Fibroblast of the aortic adventitia (primary cell): ENCODE results near the gene DHRS11. TPM values are rescaled to one million over a fixed set of nuclear protein-coding genes. Genes with fewer than 3 reads are reported as not detected.
A peak's percentile ranks its signal among the peaks of the same experiment; 100 is the strongest.

Experiments used
- DNase-seq: peaks from one replicate; pipeline ENCODE4 v3.0.0-alpha.2; 2010; ENCODE audit warnings: low read depth
- H3K4me3 ChIP-seq: 2 replicates; pipeline ENCODE4 v1.5.1; 2011; ENCODE audit warnings: low read depth, mild to moderate bottlenecking, control low read depth, low read length, moderate library complexity
- total RNA-seq: library from RNA; depleted of rRNA; stranded (reverse); fragments of >200 nt; gene quantifications from 2 replicates; pipeline ENCODE4 v1.2.3, GENCODE V29; 2012; ENCODE audit warnings: low replicate concordance
- TF ChIP-seq, protein P1 (sequence below): IDR thresholded peaks from 2 replicates; pipeline ENCODE4 v1.5.1; 2011; ENCODE audit warnings: mild to moderate bottlenecking, low read length, control low read depth, inconsistent platforms; ENCODE audit not compliant: insufficient read depth

The DHRS11 gene
- total RNA-seq, 1 donor: 4.1 TPM

- TF ChIP-seq, protein P1, sequence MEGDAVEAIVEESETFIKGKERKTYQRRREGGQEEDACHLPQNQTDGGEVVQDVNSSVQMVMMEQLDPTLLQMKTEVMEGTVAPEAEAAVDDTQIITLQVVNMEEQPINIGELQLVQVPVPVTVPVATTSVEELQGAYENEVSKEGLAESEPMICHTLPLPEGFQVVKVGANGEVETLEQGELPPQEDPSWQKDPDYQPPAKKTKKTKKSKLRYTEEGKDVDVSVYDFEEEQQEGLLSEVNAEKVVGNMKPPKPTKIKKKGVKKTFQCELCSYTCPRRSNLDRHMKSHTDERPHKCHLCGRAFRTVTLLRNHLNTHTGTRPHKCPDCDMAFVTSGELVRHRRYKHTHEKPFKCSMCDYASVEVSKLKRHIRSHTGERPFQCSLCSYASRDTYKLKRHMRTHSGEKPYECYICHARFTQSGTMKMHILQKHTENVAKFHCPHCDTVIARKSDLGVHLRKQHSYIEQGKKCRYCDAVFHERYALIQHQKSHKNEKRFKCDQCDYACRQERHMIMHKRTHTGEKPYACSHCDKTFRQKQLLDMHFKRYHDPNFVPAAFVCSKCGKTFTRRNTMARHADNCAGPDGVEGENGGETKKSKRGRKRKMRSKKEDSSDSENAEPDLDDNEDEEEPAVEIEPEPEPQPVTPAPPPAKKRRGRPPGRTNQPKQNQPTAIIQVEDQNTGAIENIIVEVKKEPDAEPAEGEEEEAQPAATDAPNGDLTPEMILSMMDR: no peak
- no peak overlapping the region for H3K4me3 ChIP-seq
- no peak for DNase-seq
These were observed 35.4 kb downstream of the DHRS11 start for GRCh38 chr17:36627101-36627500.

DNA sequence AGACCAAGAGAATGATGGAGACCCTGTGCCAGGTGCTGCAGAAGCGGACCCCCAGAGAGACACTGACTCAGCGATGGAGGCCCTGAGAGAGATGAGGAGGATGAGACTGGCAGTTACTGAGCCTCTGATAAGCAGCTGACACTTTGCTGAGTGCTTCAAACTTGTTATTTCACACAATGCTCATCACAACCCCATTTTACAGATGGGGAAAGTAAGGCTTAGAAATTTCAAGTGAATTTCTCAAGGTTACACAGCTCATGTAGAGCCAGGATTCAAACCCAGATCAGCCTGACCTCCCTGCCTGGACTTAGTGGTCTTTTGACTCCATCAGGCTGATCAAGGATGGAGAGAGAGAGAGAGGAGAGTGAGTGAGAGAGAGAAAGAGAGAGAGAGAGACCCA is 36.9 kb downstream of the DHRS11 start:
- no peak overlapping the region for H3K4me3 ChIP-seq
- no peak for DNase-seq
- TF ChIP-seq, protein P1: no peak

GRCh38 chr17:36629252-36629847 is 37.7 kb downstream of the DHRS11 start:
- peak; percentile 67 for DNase-seq
- H3K4me3 ChIP-seq: no peak overlapping the region
- TF ChIP-seq, protein P1: peak; percentile 98

- TF ChIP-seq, protein P1: no peak
- DNase-seq: no peak
- no peak overlapping the region for H3K4me3 ChIP-seq
These were observed 38.4 kb downstream of the DHRS11 start for GRCh38 chr17:36629970-36630502.

- DNase-seq: no peak
- no peak overlapping the region for H3K4me3 ChIP-seq
- TF ChIP-seq, protein P1: no peak
These were observed 39.3 kb downstream of the DHRS11 start for GRCh38 chr17:36631022-36631421.

- H3K4me3 ChIP-seq: no peak overlapping the region
- DNase-seq: no peak
- TF ChIP-seq, protein P1: no peak
These were observed 41.5 kb downstream of the DHRS11 start for GRCh38 chr17:36632916-36633771.
